IMR-90 (cell line): ENCODE results near the gene CCNDBP1. TPM values are rescaled to one million over a fixed set of nuclear protein-coding genes. Genes with fewer than 3 reads are reported as not detected.

Source experiments
- ATAC-seq: fragments of 200-7000 bp; cut with Tn5 transposase; 2 replicates; pipeline ENCODE4 v1.9.1; 2020; ENCODE audit warnings: low read depth, mild to moderate bottlenecking, moderate library complexity
- BruUV-seq: library from RNA; stranded (reverse); fragments of 400-500 nt; replicated peaks from 2 replicates; lab custom pipeline; 2021; lab: Mats Ljungman, UMichigan
- CTCF ChIA-PET: fragments of 300-600 bp; formaldehyde crosslinking; extraction: SDS; loops from one replicate; lab custom pipeline; 2021; ENCODE audit warnings: antibody characterized with exemption; lab: Yijun Ruan, JAX
- POLR2A ChIA-PET: fragments of 300-600 bp; sonication (Branson Sonifier 250); formaldehyde crosslinking; loops from one replicate; lab custom pipeline; 2022; ENCODE audit warnings: antibody characterized with exemption; ENCODE audit not compliant: unreplicated experiment; lab: Charles Lee
- DNase-seq: peaks from one replicate; pipeline ENCODE4 v3.0.0; 2013
- H2AFZ ChIP-seq: replicated peaks from 2 replicates; pipeline ENCODE3; 2013; ENCODE audit warnings: low read length, mild to moderate bottlenecking; ENCODE audit not compliant: poor library complexity
- H2AK5ac ChIP-seq: 2 replicates; pipeline ENCODE4 v1.6.1; 2013; ENCODE audit warnings: low read depth, low read length, inconsistent platforms
- H2AK9ac ChIP-seq: replicated peaks from 2 replicates; pipeline ENCODE3; 2013; ENCODE audit warnings: mild to moderate bottlenecking, low read depth, low read length, moderate library complexity; ENCODE audit not compliant: poor library complexity
- H2BK120ac ChIP-seq: 2 replicates; pipeline ENCODE4 v1.6.1; 2013; ENCODE audit warnings: low read depth, low read length, inconsistent platforms
- H2BK15ac ChIP-seq: 3 replicates; pipeline ENCODE4 v1.6.1; 2013; ENCODE audit warnings: low read depth, low read length, inconsistent platforms
- H2BK20ac ChIP-seq: 2 replicates; pipeline ENCODE4 v1.6.1; 2013; ENCODE audit warnings: low read depth, mild to moderate bottlenecking, inconsistent platforms, low read length, moderate library complexity
- H2BK5ac ChIP-seq: 2 replicates; pipeline ENCODE4 v1.6.1; 2013; ENCODE audit warnings: mild to moderate bottlenecking, low read depth, low read length, inconsistent platforms; ENCODE audit not compliant: poor library complexity, severe bottlenecking
- H3K14ac ChIP-seq: replicated peaks from 2 replicates; pipeline ENCODE4 v1.6.1; 2013; ENCODE audit warnings: low read depth, low read length, inconsistent platforms
- H3K18ac ChIP-seq: 2 replicates; pipeline ENCODE4 v1.6.1; 2013; ENCODE audit warnings: low read depth, low read length, control low read depth
- H3K23ac ChIP-seq: 2 replicates; pipeline ENCODE4 v1.6.1; 2013; ENCODE audit warnings: low read depth, low read length, inconsistent platforms
- H3K27ac ChIP-seq: 2 replicates; pipeline ENCODE4 v1.5.1; 2013; ENCODE audit warnings: mild to moderate bottlenecking, control low read depth, low read length; ENCODE audit not compliant: insufficient read depth
- H3K27me3 ChIP-seq: 2 replicates; pipeline ENCODE4 v1.6.1; 2013; ENCODE audit warnings: low read length; ENCODE audit not compliant: control insufficient read depth, insufficient read depth
- H3K36me3 ChIP-seq: 2 replicates; pipeline ENCODE4 v1.6.1; 2013; ENCODE audit warnings: low read length, mixed read lengths; ENCODE audit not compliant: control insufficient read depth, insufficient read depth
- H3K4ac ChIP-seq: 2 replicates; pipeline ENCODE4 v1.6.1; 2013; ENCODE audit warnings: low read depth, low read length, inconsistent platforms
- H3K4me1 ChIP-seq: 2 replicates; pipeline ENCODE4 v1.6.1; 2013; ENCODE audit warnings: low read length, mixed read lengths; ENCODE audit not compliant: control insufficient read depth, insufficient read depth
- H3K4me2 ChIP-seq: 2 replicates; pipeline ENCODE4 v1.6.1; 2013; ENCODE audit warnings: low read depth, mild to moderate bottlenecking, control low read depth, low read length, moderate library complexity
- H3K4me3 ChIP-seq: 2 replicates; pipeline ENCODE4 v1.5.1; 2013; ENCODE audit warnings: low read depth, mild to moderate bottlenecking, control low read depth, low read length, moderate library complexity; ENCODE audit not compliant: insufficient read depth
- H3K56ac ChIP-seq: 2 replicates; pipeline ENCODE4 v1.6.1; 2013; ENCODE audit warnings: low read length, inconsistent platforms; ENCODE audit not compliant: insufficient read depth; ENCODE audit errors: extremely low read depth
- H3K79me1 ChIP-seq, 2 experiments: 2 replicates each; pipeline ENCODE4 v1.6.1; 2013; ENCODE audit warnings: low read length in 2 of 2, inconsistent platforms in 1 of 2, low read depth in 1 of 2
- H3K9ac ChIP-seq: 2 replicates; pipeline ENCODE4 v1.6.1; 2013; ENCODE audit warnings: low read depth, low read length, control low read depth
- H3K9me1 ChIP-seq: 2 replicates; pipeline ENCODE4 v1.6.1; 2013; ENCODE audit warnings: low read length, inconsistent platforms; ENCODE audit not compliant: insufficient read depth
- H3K9me3 ChIP-seq: 2 replicates; pipeline ENCODE4 v1.6.1; 2013; ENCODE audit warnings: low read length; ENCODE audit not compliant: control insufficient read depth, insufficient read depth
- H4K20me1 ChIP-seq: 2 replicates; pipeline ENCODE4 v1.6.1; 2013; ENCODE audit warnings: low read length, inconsistent platforms; ENCODE audit not compliant: insufficient read depth
- H4K5ac ChIP-seq: 2 replicates; pipeline ENCODE4 v1.6.1; 2013; ENCODE audit warnings: mild to moderate bottlenecking, low read depth, low read length, control low read depth
- H4K8ac ChIP-seq, 2 experiments: 2 replicates each; pipeline ENCODE4 v1.6.1; 2013; ENCODE audit warnings: low read depth in 2 of 2, low read length in 2 of 2, control low read depth in 1 of 2, inconsistent platforms in 1 of 2
- H4K91ac ChIP-seq: 2 replicates; pipeline ENCODE4 v1.6.1; 2013; ENCODE audit warnings: low read depth, low read length, inconsistent platforms; ENCODE audit not compliant: insufficient read depth
- CEBPB ChIP-seq: IDR thresholded peaks from 2 replicates; pipeline ENCODE4 v1.6.1; 2012; ENCODE audit warnings: low read depth, low read length, improper control_type of control experiment
- CHD1 ChIP-seq: IDR thresholded peaks from 2 replicates; pipeline ENCODE4 v1.6.1; 2012; ENCODE audit warnings: low read depth, low read length, improper control_type of control experiment
- CTCF ChIP-seq: conservative IDR thresholded peaks from 2 replicates; pipeline ENCODE4 v1.5.1; 2012; ENCODE audit warnings: mild to moderate bottlenecking, low read depth, low read length, improper control_type of control experiment
- POLR2A ChIP-seq: IDR thresholded peaks from 2 replicates; pipeline ENCODE4 v1.6.1; 2012; ENCODE audit warnings: mild to moderate bottlenecking, low read depth, low read length
- RCOR1 ChIP-seq: IDR thresholded peaks from 2 replicates; pipeline ENCODE4 v1.6.1; 2012; ENCODE audit warnings: mild to moderate bottlenecking, low read length, improper control_type of control experiment; ENCODE audit not compliant: insufficient replicate concordance
- RFX5 ChIP-seq: IDR thresholded peaks from 2 replicates; pipeline ENCODE4 v1.8.0; 2012; ENCODE audit warnings: low read depth, mild to moderate bottlenecking, low read length, moderate library complexity
- WGBS, 2 experiments: methylation state at CpG; one replicate each; pipeline versions ENCODE4 v1.1.5 to v1.1.7; 2013; ENCODE audit warnings: missing lambda C conversion rate in 2 of 2; ENCODE audit not compliant: insufficient read length in 1 of 2; ENCODE audit errors: extremely low coverage in 2 of 2; 5-methylcytosine and 5-hydroxymethylcytosine counted together
- dilution Hi-C: fragments of 300-500 bp; cut with HindIII; formaldehyde crosslinking; loops from one replicate; pipeline ENCODE4 v1.14.3; 2018; ENCODE audit warnings: low sequenced_read_pairs; ENCODE audit not compliant: unreplicated experiment
- in situ Hi-C: fragments of 300-500 bp; cut with MboI; formaldehyde crosslinking; loops from 3 replicates; pipeline ENCODE4 v1.14.3; 2019; ENCODE audit warnings: low sequenced_read_pairs, inconsistent platforms, mixed read lengths
- intact Hi-C: fragments of 100-400 bp; cut with micrococcal nuclease; formaldehyde crosslinking; loops from 2 replicates; pipeline ENCODE4 v1.10.0; 2022
- polyA plus RNA-seq, 3 experiments: library from polyadenylated mRNA; depleted of rRNA; stranded (reverse); fragments of >200 nt; gene quantifications; 2 replicates each; pipeline ENCODE4 v1.2.3, GENCODE V29; 2012; ENCODE audit warnings: low replicate concordance in 1 of 3
- total RNA-seq: library from RNA; depleted of rRNA; stranded (reverse); fragments of >200 nt; gene quantifications from 2 replicates; pipeline ENCODE4 v1.2.3, GENCODE V29; 2012
- TF ChIP-seq, protein P1 (sequence below): fragments of 150-350 bp; IDR thresholded peaks from 2 replicates; pipeline ENCODE4 v1.6.1; 2016; ENCODE audit warnings: low read depth, mild to moderate bottlenecking, low read length, moderate library complexity, borderline replicate concordance
- TF ChIP-seq, protein P2 (sequence below): fragments of 150-350 bp; IDR thresholded peaks from 2 replicates; pipeline ENCODE4 v1.6.1; 2017; ENCODE audit warnings: mild to moderate bottlenecking, antibody characterized with exemption, low read length, low read depth

The CCNDBP1 gene
- total and polyA plus RNA-seq, 2 of the 4 experiments (the other 2 are of a cell fraction), result 34.9 to 40.3 TPM

DNA sequence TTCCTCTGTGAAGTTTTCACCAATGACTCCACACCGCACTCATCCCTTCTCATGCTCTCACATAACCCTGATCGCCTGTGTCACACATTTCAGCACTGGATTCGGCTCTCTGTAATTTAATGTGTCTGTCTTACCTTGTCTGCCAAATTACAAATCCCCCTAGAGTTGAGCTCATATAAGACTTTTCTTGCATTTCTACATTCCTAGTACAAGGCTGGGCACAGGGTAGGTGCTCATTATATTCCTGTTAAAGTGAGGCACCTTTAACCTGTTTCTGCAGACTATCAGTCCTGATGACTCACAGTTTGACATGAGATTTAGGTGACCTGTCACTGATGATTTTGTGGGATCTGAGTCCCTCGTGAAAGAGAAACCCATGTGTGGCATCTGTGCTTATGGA lies 58.9 kb downstream of the CCNDBP1 start:
- Histone ChIP-seq H2BK15ac (no peak overlapping the region), H4K20me1 (no peaks in the 10 kb centered on the region), H3K9me3 (no peaks in the 10 kb centered on the region), H3K9me1 (no peaks in the 10 kb centered on the region; the same call in 1 of the 2 replicates), H4K8ac (no peak overlapping the region), H2AFZ (no peak overlapping the region), H2BK5ac (no peak overlapping the region), H4K5ac (no peak overlapping the region), H3K56ac (no peak overlapping the region), H3K4me1 (no peaks in the 10 kb centered on the region), H3K36me3 (no peaks in the 10 kb centered on the region), H3K4me2 (no peak overlapping the region), H2AK5ac (no peak overlapping the region), H2BK20ac (no peak overlapping the region), H2AK9ac (no peak overlapping the region), H2BK120ac (no peak overlapping the region), H3K18ac (no peak overlapping the region), H3K79me1 (no peaks in the 10 kb centered on the region), H3K27ac (no peak overlapping the region), H4K91ac (no peak overlapping the region), H3K9ac (no peak overlapping the region), H3K4ac (no peak overlapping the region), H3K4me3 (no peak overlapping the region), H3K27me3 (peaks cover 40% of the 10 kb centered on the region), H3K14ac (no peak overlapping the region), H3K23ac (no peak overlapping the region)
- BruUV-seq, result no TSS peak
- intact Hi-C loops (no loop called here), in situ Hi-C loops (no loop called here), dilution Hi-C loops (no loop called here)
- ATAC-seq, result no peak
- POLR2A ChIA-PET, result no interaction called here
- no peak for DNase-seq
- CTCF ChIA-PET, result no interaction called here
- TF ChIP-seq, protein P1, sequence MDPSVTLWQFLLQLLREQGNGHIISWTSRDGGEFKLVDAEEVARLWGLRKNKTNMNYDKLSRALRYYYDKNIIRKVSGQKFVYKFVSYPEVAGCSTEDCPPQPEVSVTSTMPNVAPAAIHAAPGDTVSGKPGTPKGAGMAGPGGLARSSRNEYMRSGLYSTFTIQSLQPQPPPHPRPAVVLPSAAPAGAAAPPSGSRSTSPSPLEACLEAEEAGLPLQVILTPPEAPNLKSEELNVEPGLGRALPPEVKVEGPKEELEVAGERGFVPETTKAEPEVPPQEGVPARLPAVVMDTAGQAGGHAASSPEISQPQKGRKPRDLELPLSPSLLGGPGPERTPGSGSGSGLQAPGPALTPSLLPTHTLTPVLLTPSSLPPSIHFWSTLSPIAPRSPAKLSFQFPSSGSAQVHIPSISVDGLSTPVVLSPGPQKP, result no peak
- TF ChIP-seq CHD1 (no peak), CTCF (no peak), POLR2A (no peak), RFX5 (no peak), CEBPB (no peak), RCOR1 (no peak)
- TF ChIP-seq, protein P2, sequence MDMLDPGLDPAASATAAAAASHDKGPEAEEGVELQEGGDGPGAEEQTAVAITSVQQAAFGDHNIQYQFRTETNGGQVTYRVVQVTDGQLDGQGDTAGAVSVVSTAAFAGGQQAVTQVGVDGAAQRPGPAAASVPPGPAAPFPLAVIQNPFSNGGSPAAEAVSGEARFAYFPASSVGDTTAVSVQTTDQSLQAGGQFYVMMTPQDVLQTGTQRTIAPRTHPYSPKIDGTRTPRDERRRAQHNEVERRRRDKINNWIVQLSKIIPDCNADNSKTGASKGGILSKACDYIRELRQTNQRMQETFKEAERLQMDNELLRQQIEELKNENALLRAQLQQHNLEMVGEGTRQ, result no peak
- no CpG with 5 or more reads among the region's 4 CpGs for WGBS, 2 experiments
